CD4-positive, alpha-beta T cell (primary cell): ENCODE results near the gene UBB. TPM values are rescaled to one million over a fixed set of nuclear protein-coding genes. Genes with fewer than 3 reads are reported as not detected.

ENCODE experiments used
- ATAC-seq: fragments of 200-7000 bp; cut with Tn5 transposase; one replicate; pipeline ENCODE4 v1.10.0; 2022; ENCODE audit warnings: mild to moderate bottlenecking; ENCODE audit not compliant: poor library complexity
- CTCF ChIA-PET: fragments of 350-600 bp; sonication (Branson Sonifier 250); formaldehyde crosslinking; loops from one replicate; lab custom pipeline; 2021; ENCODE audit warnings: antibody characterized with exemption, inconsistent platforms; lab: Charles Lee
- POLR2A ChIA-PET: fragments of 350-600 bp; sonication (Branson Sonifier 250); formaldehyde crosslinking; loops from one replicate; lab custom pipeline; 2021; ENCODE audit warnings: antibody characterized with exemption, inconsistent platforms; lab: Charles Lee
- DNase-seq, 14 experiments: peaks; one replicate each; pipeline ENCODE4 v3.0.0-alpha.2; 2013 to 2020; ENCODE audit warnings: mixed read lengths in 2 of 14
- H3K27ac ChIP-seq, 2 donors: one replicate each; pipeline versions ENCODE4 v1.5.1 to v1.7.0; 2013; ENCODE audit warnings: low read length in 2 of 2, low read depth in 1 of 2, mild to moderate bottlenecking in 1 of 2
- H3K27me3 ChIP-seq, 2 experiments: 1 replicate in 1 of 2; 2 replicates in 1 of 2; pipeline versions ENCODE4 v1.6.1 to v1.7.0; 2013; ENCODE audit warnings: low read length in 2 of 2, control low read depth in 1 of 2, mild to moderate bottlenecking in 1 of 2, moderate library complexity in 1 of 2; ENCODE audit not compliant: insufficient read depth in 2 of 2, control insufficient read depth in 1 of 2
- H3K36me3 ChIP-seq: one replicate; pipeline ENCODE4 v1.6.1; 2013; ENCODE audit warnings: low read length, control low read depth; ENCODE audit not compliant: insufficient read depth
- H3K4me1 ChIP-seq: one replicate; pipeline ENCODE4 v1.6.1; 2013; ENCODE audit warnings: low read length, control low read depth; ENCODE audit not compliant: insufficient read depth
- H3K4me3 ChIP-seq: one replicate; pipeline ENCODE4 v1.5.1; 2013; ENCODE audit warnings: mild to moderate bottlenecking, low read length, moderate library complexity
- H3K9me3 ChIP-seq, 2 experiments: 1 replicate in 1 of 2; 2 replicates in 1 of 2; pipeline versions ENCODE4 v1.6.1 to v1.7.0; 2013; ENCODE audit warnings: low read length in 2 of 2, mild to moderate bottlenecking in 2 of 2, control low read depth in 1 of 2, moderate library complexity in 1 of 2; ENCODE audit not compliant: control insufficient read depth in 1 of 2, insufficient read depth in 1 of 2
- H3K27ac Mint-ChIP-seq: one replicate; pipeline ENCODE4 v1.8.0; 2020; ENCODE audit warnings: mixed read lengths
- H3K27me3 Mint-ChIP-seq: one replicate; pipeline ENCODE4 v1.8.0; 2021; ENCODE audit warnings: mixed read lengths
- H3K36me3 Mint-ChIP-seq: one replicate; pipeline ENCODE4 v1.8.0; 2021; ENCODE audit warnings: low read depth, mixed read lengths
- H3K4me1 Mint-ChIP-seq: one replicate; pipeline ENCODE4 v1.8.0; 2021; ENCODE audit warnings: low read depth, mixed read lengths
- H3K4me3 Mint-ChIP-seq: one replicate; pipeline ENCODE4 v1.8.0; 2020; ENCODE audit warnings: mild to moderate bottlenecking, mixed read lengths
- H3K9me3 Mint-ChIP-seq: one replicate; pipeline ENCODE4 v1.8.0; 2020; ENCODE audit warnings: mixed read lengths
- CTCF ChIP-seq: fragments of 200-600 bp; IDR thresholded peaks from one replicate; pipeline ENCODE4 v1.8.0; 2022; ENCODE audit warnings: antibody characterized with exemption, mild to moderate bottlenecking
- intact Hi-C, 2 experiments: fragments of 100-400 bp; cut with DNase I in 1 of 2; cut with micrococcal nuclease in 1 of 2; formaldehyde crosslinking; loops; one replicate each; pipeline versions ENCODE4 v1.15.1 to v1.9.0; 2023 to 2025; cut with DNase I, micrococcal nuclease
- total RNA-seq, 174 experiments: library from RNA in 2 of 174; stranded (reverse) in 2 of 174; gene quantifications; one replicate each; pipeline ENCODE4 v1.2.3 and lab custom pipeline; 2021 to 2026

Gene UBB
- total RNA-seq, 2 experiments from 2014 or later: 646 to 647 TPM

DNA sequence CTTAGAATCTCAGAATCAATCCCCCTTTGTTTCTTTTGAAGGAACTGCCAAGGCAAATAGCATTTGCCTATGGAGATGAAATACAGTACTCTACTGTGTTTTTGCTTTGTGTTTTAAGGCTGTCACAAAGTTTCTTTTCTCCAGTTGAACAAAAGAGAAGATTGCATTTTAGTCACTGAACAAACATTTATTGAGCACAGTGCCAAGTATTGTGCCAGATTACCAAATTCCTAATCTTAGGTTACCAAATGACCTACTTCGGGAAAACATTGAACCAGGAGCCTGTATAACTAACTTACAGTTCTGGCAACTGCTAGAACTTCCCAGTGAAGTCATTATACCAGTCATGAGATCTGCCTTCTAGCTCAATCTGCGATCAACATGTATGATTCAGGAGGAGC is 3.0 kb upstream of the UBB start:
- peaks cover 4% of the 10 kb centered on the region for H3K27me3 Mint-ChIP-seq
- DNase-seq (no peak), ATAC-seq (no peak)
- peaks cover 21% of the 10 kb centered on the region for H3K4me1 ChIP-seq
- peaks cover 13% of the 10 kb centered on the region for H3K36me3 ChIP-seq
- intact Hi-C loops: loop anchor here in 1 of 2 experiments (5.0 kb wide), 1 partner anchor 209 kb away; no protein-coding TSS in a partner anchor
- CTCF ChIA-PET: interaction anchor here (3.0 kb wide), 1 partner anchor 14 kb away, joined by 18 read pairs; no protein-coding TSS in a partner anchor
- H3K36me3 Mint-ChIP-seq: peaks cover 25% of the 10 kb centered on the region
- TF ChIP-seq CTCF: no peak
- H3K27ac Mint-ChIP-seq: peak overlapping the region; percentile 44
- no peak overlapping the region for H3K4me3 Mint-ChIP-seq
- no peaks in the 10 kb centered on the region for H3K27me3 ChIP-seq
- no peak overlapping the region for H3K4me3 ChIP-seq
- POLR2A ChIA-PET: no interaction called here
- H3K4me1 Mint-ChIP-seq: peaks cover 24% of the 10 kb centered on the region
- H3K9me3 Mint-ChIP-seq: no peaks in the 10 kb centered on the region
- no peaks in the 10 kb centered on the region for H3K9me3 ChIP-seq
- no peak overlapping the region for H3K27ac ChIP-seq

DNA sequence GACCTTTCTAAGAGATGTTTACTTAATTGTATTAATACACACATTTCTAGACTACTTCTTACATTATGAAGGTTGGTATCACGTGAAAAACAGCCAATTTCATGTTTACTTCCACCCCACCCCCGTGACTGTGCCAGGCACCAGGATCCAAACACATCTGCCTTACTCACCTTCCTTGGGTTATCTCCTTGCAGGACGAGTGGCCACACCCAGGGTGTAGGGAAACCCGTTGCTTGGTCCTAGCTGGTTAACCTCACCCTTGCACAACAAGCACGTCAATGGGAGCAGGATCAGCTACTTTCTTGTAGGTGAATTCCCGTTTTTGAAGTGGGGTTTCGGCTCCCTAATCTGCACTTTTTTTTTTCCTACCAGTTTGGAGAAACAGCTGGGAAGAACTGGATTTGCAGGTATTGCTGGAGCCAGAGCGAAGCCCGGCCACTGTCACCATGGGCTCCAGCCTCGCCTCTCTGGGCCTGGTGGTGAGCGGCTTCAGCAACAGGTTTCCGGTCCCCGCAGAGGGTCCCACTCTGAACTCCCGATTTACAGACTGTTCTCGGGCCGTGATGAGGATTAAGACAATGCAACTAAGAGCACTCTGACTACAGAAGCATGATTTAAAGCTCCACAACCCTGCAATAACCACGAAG is 2.1 kb upstream of the UBB start:
- Mint-ChIP-seq H3K4me1 (peaks cover 32% of the 10 kb centered on the region), H3K4me3 (peak overlapping the region; percentile 42), H3K36me3 (peaks cover 34% of the 10 kb centered on the region), H3K27ac (peak overlapping the region; percentile 53), H3K27me3 (peaks cover 4% of the 10 kb centered on the region), H3K9me3 (no peaks in the 10 kb centered on the region)
- no peak for TF ChIP-seq CTCF
- Histone ChIP-seq H3K27me3 (no peaks in the 10 kb centered on the region), H3K4me3 (no peak overlapping the region), H3K27ac (no peak overlapping the region), H3K36me3 (peaks cover 19% of the 10 kb centered on the region), H3K4me1 (peaks cover 29% of the 10 kb centered on the region), H3K9me3 (no peaks in the 10 kb centered on the region)
- ATAC-seq (no peak), DNase-seq (no peak)
- ChIA-PET POLR2A (interaction anchor here (1.4 kb wide), 1 partner anchor 26 kb away, joined by 4 read pairs; the partner anchor contains the start of gene CENPV), CTCF (interaction anchor here (0.6 to 3.0 kb wide), 2 partner anchors 15 to 58 kb away, joined by 4 to 18 read pairs; no protein-coding TSS in a partner anchor)
- intact Hi-C loops: loop anchor here in 1 of 2 experiments (5.0 kb wide), 1 partner anchor 209 kb away; no protein-coding TSS in a partner anchor

- H3K36me3 Mint-ChIP-seq: peaks cover 43% of the 10 kb centered on the region
- intact Hi-C loops: loop anchor here (2.0 to 5.0 kb wide), 3 partner anchors 27 to 208 kb away; partner anchors contain the start of gene CENPV (in 1 of the 2)
- H3K27me3 ChIP-seq: no peaks in the 10 kb centered on the region
- no peak overlapping the region for H3K27ac ChIP-seq
- peaks cover 4% of the 10 kb centered on the region for H3K27me3 Mint-ChIP-seq
- H3K4me1 Mint-ChIP-seq: peaks cover 41% of the 10 kb centered on the region
- peaks cover 19% of the 10 kb centered on the region for H3K36me3 ChIP-seq
- ATAC-seq (no peak), DNase-seq (peak in 1 of 14 experiments; percentile 19)
- H3K9me3 Mint-ChIP-seq: no peaks in the 10 kb centered on the region
- POLR2A ChIA-PET: interaction anchor here (1.1 to 2.6 kb wide), 6 partner anchors 27 to 158 kb away, joined by 4 to 56 read pairs (median 8); partner anchors contain the start of genes CENPV and TRPV2
- H3K9me3 ChIP-seq: no peaks in the 10 kb centered on the region
- CTCF ChIA-PET: interaction anchor here (3.0 kb wide), 1 partner anchor 16 kb away, joined by 18 read pairs; no protein-coding TSS in a partner anchor
- H3K4me1 ChIP-seq: peaks cover 32% of the 10 kb centered on the region
- no peak overlapping the region for H3K4me3 ChIP-seq
- no peak for TF ChIP-seq CTCF
- H3K4me3 Mint-ChIP-seq: no peak overlapping the region
- no peak overlapping the region for H3K27ac Mint-ChIP-seq
Measured at GRCh38 chr17:16379654-16380053, 1.2 kb upstream of the UBB start.
